Endothelial cell of umbilical vein (primary cell): Measurements from ENCODE around the gene TGFBR2. TPM values are rescaled to one million over a fixed set of nuclear protein-coding genes. Genes with fewer than 3 reads are reported as not detected.
A peak's percentile ranks its signal among the peaks of the same experiment; 100 is the strongest.

Experiments
- BruUV-seq: library from RNA; stranded (reverse); fragments of 400-500 nt; replicated peaks from 2 replicates; lab custom pipeline; 2021; lab: Mats Ljungman, UMichigan
- CTCF ChIA-PET: fragments of 300-600, 350-600 bp; sonication (Branson Sonifier 250); formaldehyde crosslinking; loops from one replicate; lab custom pipeline; 2021; ENCODE audit warnings: antibody characterized with exemption, inconsistent platforms; lab: Charles Lee
- POLR2A ChIA-PET: fragments of 300-600, 350-600 bp; sonication (Branson Sonifier 250); formaldehyde crosslinking; loops from one replicate; lab custom pipeline; 2021; ENCODE audit warnings: antibody characterized with exemption, inconsistent platforms; lab: Charles Lee
- DNase-seq: peaks from one replicate; pipeline ENCODE4 v3.0.0-alpha.2; 2011; ENCODE audit warnings: low read depth, low spot score
- FAIRE-seq: peaks from 2 replicates; lab custom pipeline; 2011; peaks lifted over from hg19 to GRCh38; lab: Jason Lieb, UNC
- H2AFZ ChIP-seq: 2 replicates; pipeline ENCODE4 v1.6.0; 2012; ENCODE audit warnings: low read depth, low read length, control low read depth, inconsistent platforms
- H3K27ac ChIP-seq: 2 replicates; pipeline ENCODE4 v1.5.1; 2011; ENCODE audit warnings: low read depth, mild to moderate bottlenecking, control low read depth, low read length, moderate library complexity; ENCODE audit not compliant: insufficient read depth
- H3K27me3 ChIP-seq, 2 experiments: 2 replicates each; pipeline versions ENCODE4 v1.6.0 to v1.6.1; 2011; ENCODE audit warnings: low read length in 2 of 2, mixed read lengths in 1 of 2; ENCODE audit not compliant: control insufficient read depth in 2 of 2, insufficient read depth in 2 of 2
- H3K36me3 ChIP-seq, 2 experiments: 2 replicates in 1 of 2; 3 replicates in 1 of 2; pipeline ENCODE4 v1.5.1; 2011; ENCODE audit warnings: low read length in 2 of 2, mild to moderate bottlenecking in 1 of 2, moderate library complexity in 1 of 2; ENCODE audit not compliant: control insufficient read depth in 2 of 2, insufficient read depth in 2 of 2; ENCODE audit errors: extremely low read depth in 1 of 2
- H3K4me1 ChIP-seq: 3 replicates; pipeline ENCODE4 v1.5.1; 2011; ENCODE audit warnings: mild to moderate bottlenecking, low read length; ENCODE audit not compliant: control insufficient read depth, insufficient read depth; ENCODE audit errors: extremely low read depth
- H3K4me2 ChIP-seq: 2 replicates; pipeline ENCODE4 v1.6.1; 2011; ENCODE audit warnings: low read length, control low read depth, mixed read lengths; ENCODE audit not compliant: insufficient read depth
- H3K4me3 ChIP-seq, 3 experiments: fragments of 200-600 bp in 1 of 3; sonication (generic), shearing (Covaris generic) in 1 of 3; replicated peaks in 1 of 3; 2 replicates each; pipeline ENCODE4 v1.5.1; 2011 to 2016; ENCODE audit warnings: control low read depth in 3 of 3, low read length in 3 of 3, mild to moderate bottlenecking in 2 of 3, inconsistent platforms in 1 of 3, low read depth in 1 of 3, moderate library complexity in 1 of 3; ENCODE audit not compliant: insufficient read depth in 1 of 3
- H3K79me2 ChIP-seq: 2 replicates; pipeline ENCODE4 v1.6.0; 2012; ENCODE audit warnings: low read length, inconsistent platforms; ENCODE audit not compliant: control insufficient read depth, insufficient read depth
- H3K9ac ChIP-seq: replicated peaks from 2 replicates; pipeline ENCODE3; 2011; ENCODE audit warnings: low read length, control low read depth; ENCODE audit not compliant: insufficient read depth; ENCODE audit errors: extremely low read depth
- H3K9me1 ChIP-seq: replicated peaks from 3 replicates; pipeline ENCODE4 v1.6.0; 2011; ENCODE audit warnings: mild to moderate bottlenecking, low read length; ENCODE audit not compliant: control insufficient read depth, insufficient read depth; ENCODE audit errors: extremely low read depth
- H3K9me3 ChIP-seq: replicated peaks from 2 replicates; pipeline ENCODE4 v1.5.1; 2012; ENCODE audit warnings: low read length, inconsistent platforms; ENCODE audit not compliant: control insufficient read depth, insufficient read depth
- H4K20me1 ChIP-seq: replicated peaks from 2 replicates; pipeline ENCODE3; 2011; ENCODE audit warnings: mild to moderate bottlenecking, low read length; ENCODE audit not compliant: control insufficient read depth, insufficient read depth; ENCODE audit errors: extremely low read depth
- CTCF ChIP-seq, 2 donors: IDR thresholded peaks; 1 replicate in 1 of 2; 2 replicates in 1 of 2; pipeline ENCODE4 v1.5.1; 2011; ENCODE audit warnings: low read length in 2 of 2, mild to moderate bottlenecking in 2 of 2, moderate library complexity in 2 of 2, control low read depth in 1 of 2, inconsistent platforms in 1 of 2, low read depth in 1 of 2; ENCODE audit not compliant: insufficient read depth in 1 of 2; ENCODE audit errors: extremely low read depth in 1 of 2
- EZH2 ChIP-seq: IDR thresholded peaks from 2 replicates; pipeline ENCODE4 v1.6.1; 2012; ENCODE audit warnings: borderline replicate concordance, low read depth, mild to moderate bottlenecking, moderate library complexity, low read length, inconsistent platforms; ENCODE audit not compliant: severe bottlenecking
- FOS ChIP-seq: IDR thresholded peaks from 2 replicates; pipeline ENCODE4 v1.6.1; 2011; ENCODE audit warnings: mild to moderate bottlenecking, low read length, moderate library complexity, borderline replicate concordance; ENCODE audit not compliant: insufficient read depth
- GATA2 ChIP-seq: IDR thresholded peaks from 2 replicates; pipeline ENCODE4 v1.7.0; 2011; ENCODE audit warnings: low read depth, mild to moderate bottlenecking, moderate library complexity, mixed read lengths, low read length; ENCODE audit not compliant: insufficient read length, insufficient read depth
- JUN ChIP-seq: IDR thresholded peaks from 2 replicates; pipeline ENCODE4 v1.6.1; 2011; ENCODE audit warnings: borderline replicate concordance, low read depth; ENCODE audit not compliant: insufficient read length, insufficient read depth
- MAX ChIP-seq: IDR thresholded peaks from 2 replicates; pipeline ENCODE4 v1.6.1; 2011; ENCODE audit not compliant: insufficient read depth, insufficient read length
- MYC ChIP-seq: IDR thresholded peaks from one replicate; pipeline ENCODE4 v1.6.1; 2011; ENCODE audit warnings: mild to moderate bottlenecking, low read depth, low read length
- POLR2A ChIP-seq: IDR thresholded peaks from 2 replicates; pipeline ENCODE4 v1.6.1; 2012; ENCODE audit warnings: low read depth, mild to moderate bottlenecking, control low read depth, low read length
- POLR2AphosphoS5 ChIP-seq: IDR thresholded peaks from 2 replicates; pipeline ENCODE4 v1.6.1; 2012; ENCODE audit warnings: low read depth, mild to moderate bottlenecking, control low read depth, low read length, moderate library complexity; ENCODE audit not compliant: insufficient read depth
- dilution Hi-C: fragments of 300-500 bp; cut with MboI; formaldehyde crosslinking; loops from one replicate; pipeline ENCODE4 v1.15.0; 2019; ENCODE audit warnings: low sequenced_read_pairs; ENCODE audit not compliant: extremely low pct_ligation_motif_present
- intact Hi-C: fragments of 100-400 bp; cut with micrococcal nuclease; formaldehyde crosslinking; loops from one replicate; pipeline ENCODE4 v1.10.0; 2022
- polyA plus RNA-seq, 4 experiments: library from polyadenylated mRNA; depleted of rRNA in 3 of 4; stranded (reverse) in 3 of 4; unstranded in 1 of 4; fragments of >200 nt; gene quantifications; 2 replicates each; pipeline versions ENCODE4 v1.2.1 to v1.2.3, GENCODE V29; 2011 to 2012; ENCODE audit warnings: missing spikeins in 1 of 4
- total RNA-seq: library from RNA; stranded (reverse); gene quantifications from 2 replicates; pipeline ENCODE4 v1.2.3, GENCODE V29; 2021

Gene TGFBR2
- total and polyA plus RNA-seq, 2 donors (not counting 3 experiments of a cell fraction or from before 2014, with no cell fraction given): 227 to 250 TPM

GRCh38 chr3:30672287-30672735, 65.9 kb downstream of the TGFBR2 start:
- Histone ChIP-seq H3K36me3 (peaks cover 30 to 58% of the 10 kb centered on the region in 2 experiments), H3K27ac (peak overlapping the region; percentile 15), H3K9me3 (no peaks in the 10 kb centered on the region), H2AFZ (no peak overlapping the region), H3K4me2 (no peak overlapping the region), H3K27me3 (no peaks in the 10 kb centered on the region), H3K9ac (no peak overlapping the region), H3K9me1 (no peaks in the 10 kb centered on the region), H4K20me1 (no peaks in the 10 kb centered on the region), H3K4me1 (peaks cover 35% of the 10 kb centered on the region), H3K79me2 (peaks cover 92% of the 10 kb centered on the region), H3K4me3 (no peak overlapping the region)
- BruUV-seq: no TSS peak
- dilution Hi-C loops (no loop called here), intact Hi-C loops (no loop called here)
- CTCF ChIA-PET: interaction anchor here (1.3 to 1.6 kb wide), 3 partner anchors 7 to 630 kb away, joined by 3 to 6 read pairs (median 4); no protein-coding TSS in a partner anchor
- no peak for DNase-seq
- FAIRE-seq: no peak
- POLR2A ChIA-PET: no interaction called here
- TF ChIP-seq EZH2 (no peak), MAX (no peak), FOS (no peak), POLR2A (no peak), POLR2AphosphoS5 (no peak), CTCF (IDR thresholded peaks at IDR 0.05; ENCODE audit: extremely low read depth in 1 of 2, insufficient read depth in 1 of 2, low read depth in 1 of 2, low read length in 2 of 2) (no peak), GATA2 (no peak), JUN (no peak), MYC (no peak)
